GM19467 (cell line): Measurements from ENCODE around the gene KRTAP10-4.
"Not testable (repeated sequence)": the region's sequence is repeated elsewhere in the genome, so short reads cannot be mapped to it uniquely, and the experiment has no call there.

Experiments
- ATAC-seq: cut with Tn5 transposase; IDR thresholded peaks from one replicate; pipeline ENCODE4 v1.9.1; 2021; ENCODE audit warnings: mild to moderate bottlenecking, moderate library complexity; ENCODE audit not compliant: unreplicated experiment

The KRTAP10-4 gene, protein sequence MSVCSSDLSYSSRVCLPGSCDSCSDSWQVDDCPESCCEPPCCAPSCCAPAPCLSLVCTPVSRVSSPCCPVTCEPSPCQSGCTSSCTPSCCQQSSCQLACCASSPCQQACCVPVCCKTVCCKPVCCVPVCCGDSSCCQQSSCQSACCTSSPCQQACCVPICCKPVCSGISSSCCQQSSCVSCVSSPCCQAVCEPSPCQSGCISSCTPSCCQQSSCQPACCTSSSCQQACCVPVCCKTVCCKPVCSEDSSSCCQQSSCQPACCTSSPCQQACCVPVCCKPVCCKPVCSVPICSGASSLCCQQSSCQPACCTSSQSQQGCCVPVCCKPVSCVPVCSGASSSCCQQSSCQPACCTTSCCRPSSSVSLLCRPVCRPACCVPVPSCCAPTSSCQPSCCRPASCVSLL

DNA sequence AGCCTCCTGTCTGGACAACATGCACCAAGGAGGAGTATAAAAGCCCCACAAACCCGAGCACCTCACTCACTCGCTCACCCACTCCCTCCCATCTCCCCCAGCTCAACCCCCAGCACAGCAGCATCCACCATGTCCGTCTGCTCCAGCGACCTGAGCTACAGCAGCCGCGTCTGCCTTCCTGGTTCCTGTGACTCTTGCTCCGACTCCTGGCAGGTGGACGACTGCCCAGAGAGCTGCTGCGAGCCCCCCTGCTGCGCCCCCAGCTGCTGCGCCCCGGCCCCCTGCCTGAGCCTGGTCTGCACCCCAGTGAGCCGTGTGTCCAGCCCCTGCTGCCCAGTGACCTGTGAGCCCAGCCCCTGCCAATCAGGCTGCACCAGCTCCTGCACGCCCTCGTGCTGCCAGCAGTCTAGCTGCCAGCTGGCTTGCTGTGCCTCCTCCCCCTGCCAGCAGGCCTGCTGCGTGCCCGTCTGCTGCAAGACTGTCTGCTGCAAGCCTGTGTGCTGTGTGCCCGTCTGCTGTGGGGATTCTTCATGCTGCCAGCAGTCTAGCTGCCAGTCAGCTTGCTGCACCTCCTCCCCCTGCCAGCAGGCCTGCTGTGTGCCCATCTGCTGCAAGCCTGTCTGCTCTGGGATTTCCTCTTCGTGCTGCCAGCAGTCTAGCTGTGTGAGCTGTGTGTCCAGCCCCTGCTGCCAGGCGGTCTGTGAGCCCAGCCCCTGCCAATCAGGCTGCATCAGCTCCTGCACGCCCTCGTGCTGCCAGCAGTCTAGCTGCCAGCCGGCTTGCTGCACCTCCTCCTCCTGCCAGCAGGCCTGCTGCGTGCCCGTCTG, at the start of gene KRTAP10-4:
Gene KRTAP10-4 (plus strand): TSS at position 100 of the 827 bp plus-strand sequence. CDS start 30 bp downstream, at position 130.
- ATAC-seq, result not testable (repeated sequence)

- no peak for ATAC-seq
Observed at GRCh38 chr21:44524414-44525371, 48.8 kb upstream of the KRTAP10-4 start.

- ATAC-seq, result no peak
Observed at GRCh38 chr21:44525391-44526095, 48.0 kb upstream of the KRTAP10-4 start.

GRCh38 chr21:44526096-44526997, 47.2 kb upstream of the KRTAP10-4 start:
- no peak for ATAC-seq

GRCh38 chr21:44527156-44527982, 46.2 kb upstream of the KRTAP10-4 start:
- ATAC-seq, result no peak

GRCh38 chr21:44527983-44528633, 45.4 kb upstream of the KRTAP10-4 start:
- ATAC-seq, result no peak

- ATAC-seq, result no peak
Observed at GRCh38 chr21:44528634-44528995, 44.9 kb upstream of the KRTAP10-4 start.

DNA sequence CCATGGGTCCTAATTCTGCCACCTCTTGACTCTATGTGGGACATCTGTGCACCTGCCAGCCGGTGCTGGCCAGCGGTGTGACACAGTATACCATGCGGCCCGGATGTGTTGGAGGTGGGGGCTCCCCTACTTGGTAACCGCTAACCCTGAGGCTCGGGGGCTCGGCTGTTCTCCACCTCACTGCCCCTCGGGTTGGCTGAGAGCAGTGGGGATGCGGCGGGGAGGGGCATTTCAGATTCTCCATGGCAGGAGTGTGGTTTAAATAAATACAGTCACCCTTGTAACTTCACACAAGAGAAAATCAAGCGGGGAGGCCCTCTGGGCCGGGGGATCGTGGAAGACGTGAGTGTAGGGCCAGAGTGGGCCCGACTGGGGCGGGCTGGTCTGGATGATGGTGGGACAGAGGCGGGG, 44.5 kb upstream of the KRTAP10-4 start:
- ATAC-seq, result no peak

DNA sequence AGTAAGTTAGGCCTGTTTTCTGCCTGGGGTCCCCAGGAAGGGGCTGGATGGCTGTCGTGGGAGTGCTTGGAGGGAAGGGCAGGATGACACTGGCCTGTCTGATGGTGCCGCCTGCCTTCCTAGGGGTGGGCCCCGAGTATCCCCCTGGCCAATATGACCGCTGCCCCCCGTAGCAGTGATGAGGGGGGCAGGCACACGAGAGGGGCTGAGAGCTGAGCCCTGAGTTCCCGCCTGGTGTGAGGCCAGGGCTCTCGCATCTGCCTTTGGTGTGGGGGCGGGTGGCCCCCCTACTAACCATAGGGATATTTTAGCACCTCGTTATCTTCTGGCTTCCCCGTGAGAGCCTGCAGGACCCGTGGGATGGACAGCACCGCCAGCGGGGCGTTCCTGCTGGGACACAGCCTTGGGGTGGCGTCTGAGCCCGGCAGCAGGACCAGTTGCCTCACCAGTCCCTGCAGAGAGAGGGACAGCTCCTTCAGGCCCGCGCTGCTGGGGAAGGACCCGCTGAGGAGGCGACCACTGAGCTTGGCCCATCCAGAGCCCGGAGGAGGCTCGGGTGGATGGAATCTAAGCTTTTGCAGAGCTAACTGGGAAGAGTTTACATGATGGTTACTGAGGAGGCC, 43.9 kb upstream of the KRTAP10-4 start:
- ATAC-seq, result no peak

- ATAC-seq, result no peak
Observed at GRCh38 chr21:44530221-44530902, 43.2 kb upstream of the KRTAP10-4 start.

GRCh38 chr21:44530903-44531605, 42.5 kb upstream of the KRTAP10-4 start:
- no peak for ATAC-seq

DNA sequence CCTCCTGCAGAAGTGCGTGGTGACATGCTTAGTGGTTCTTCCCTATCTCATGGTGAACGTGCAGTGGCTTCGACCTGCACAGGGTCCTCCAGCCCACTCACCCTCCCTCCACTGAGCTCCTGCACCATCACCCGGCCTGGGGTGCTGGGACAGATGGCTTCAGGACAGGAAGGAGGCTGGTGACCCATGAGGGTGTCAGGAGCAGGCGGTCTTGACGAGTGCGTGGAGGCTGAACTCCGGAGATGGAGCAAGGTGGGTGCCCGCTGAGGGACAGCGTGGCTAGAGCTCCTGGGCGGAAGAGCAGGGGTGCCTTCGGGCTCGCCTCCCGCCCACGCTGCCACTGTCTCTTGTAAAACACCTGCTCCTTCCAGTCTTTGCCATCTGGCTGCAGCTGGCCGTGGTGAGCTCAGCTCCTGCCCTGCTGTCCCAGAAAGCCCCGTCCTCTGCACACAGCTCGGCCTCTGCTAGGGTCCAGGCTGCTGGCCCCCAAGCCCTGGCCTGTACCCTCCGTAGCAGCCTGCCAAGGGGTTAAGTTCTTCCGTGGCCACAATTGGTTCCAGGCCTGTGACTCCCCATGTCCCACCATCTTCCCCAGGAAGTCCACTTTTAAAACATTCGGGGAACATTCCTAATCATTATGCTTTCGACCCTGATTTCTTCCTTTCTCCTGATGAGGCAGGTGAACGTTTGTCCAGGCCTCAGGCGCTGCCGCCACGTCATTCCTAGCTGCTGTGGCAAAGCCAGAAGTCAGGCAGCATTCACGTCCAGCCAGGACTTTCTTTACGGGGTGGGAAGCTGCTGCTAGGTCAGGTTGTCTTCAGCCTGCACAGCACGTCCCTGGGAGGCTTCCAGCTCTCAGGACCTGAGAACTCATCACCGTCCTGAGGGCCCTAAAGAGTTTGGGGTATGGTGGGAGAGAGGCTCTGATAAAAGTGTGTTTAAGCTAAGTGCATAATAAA, 41.6 kb upstream of the KRTAP10-4 start:
- no peak for ATAC-seq

GRCh38 chr21:44532712-44533111, 40.8 kb upstream of the KRTAP10-4 start:
- no peak for ATAC-seq

DNA sequence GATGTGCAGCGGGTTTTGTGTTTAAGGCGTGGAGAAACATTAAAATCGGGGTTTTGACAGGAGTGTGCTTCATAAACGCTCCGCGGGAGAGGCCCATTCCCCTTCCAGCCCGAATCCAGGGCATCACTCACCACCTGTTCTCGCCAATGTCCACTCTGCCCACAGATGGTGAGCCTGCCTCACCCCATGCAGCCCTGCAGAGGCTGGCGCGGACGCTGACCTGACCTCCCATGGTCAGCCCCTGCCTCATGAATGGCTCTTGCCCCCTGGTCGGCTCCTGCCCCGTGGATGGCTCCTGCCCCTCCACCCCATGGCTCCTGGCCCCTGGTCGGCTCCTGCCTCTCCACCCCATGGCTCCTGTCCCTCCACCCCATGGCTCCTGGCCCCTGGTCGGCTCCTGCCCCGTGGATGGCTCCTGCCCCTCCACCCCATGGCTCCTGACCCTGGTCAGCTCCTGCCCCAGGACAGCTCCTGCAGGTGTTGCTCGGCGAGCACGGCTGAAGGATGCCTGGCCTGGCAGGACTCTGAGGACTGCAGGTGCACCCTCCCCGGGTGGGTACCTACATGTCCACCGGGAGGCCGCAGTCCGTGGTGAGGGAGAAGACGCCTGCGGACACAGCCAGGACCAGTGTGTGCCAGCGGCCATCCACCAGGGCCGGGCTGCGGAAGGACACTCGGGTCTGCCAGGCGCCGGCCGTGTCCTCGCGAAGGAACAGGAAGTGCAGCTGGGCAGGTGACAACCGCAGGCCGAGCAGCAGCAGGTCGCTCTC, 40.2 kb upstream of the KRTAP10-4 start:
- no peak for ATAC-seq
